ENCODE measurements around the gene CTRB2.
"Not testable (repeated sequence)": the region's sequence is repeated elsewhere in the genome, so short reads cannot be mapped to it uniquely, and the experiment has no call there.

CTRB2 gene

DNA sequence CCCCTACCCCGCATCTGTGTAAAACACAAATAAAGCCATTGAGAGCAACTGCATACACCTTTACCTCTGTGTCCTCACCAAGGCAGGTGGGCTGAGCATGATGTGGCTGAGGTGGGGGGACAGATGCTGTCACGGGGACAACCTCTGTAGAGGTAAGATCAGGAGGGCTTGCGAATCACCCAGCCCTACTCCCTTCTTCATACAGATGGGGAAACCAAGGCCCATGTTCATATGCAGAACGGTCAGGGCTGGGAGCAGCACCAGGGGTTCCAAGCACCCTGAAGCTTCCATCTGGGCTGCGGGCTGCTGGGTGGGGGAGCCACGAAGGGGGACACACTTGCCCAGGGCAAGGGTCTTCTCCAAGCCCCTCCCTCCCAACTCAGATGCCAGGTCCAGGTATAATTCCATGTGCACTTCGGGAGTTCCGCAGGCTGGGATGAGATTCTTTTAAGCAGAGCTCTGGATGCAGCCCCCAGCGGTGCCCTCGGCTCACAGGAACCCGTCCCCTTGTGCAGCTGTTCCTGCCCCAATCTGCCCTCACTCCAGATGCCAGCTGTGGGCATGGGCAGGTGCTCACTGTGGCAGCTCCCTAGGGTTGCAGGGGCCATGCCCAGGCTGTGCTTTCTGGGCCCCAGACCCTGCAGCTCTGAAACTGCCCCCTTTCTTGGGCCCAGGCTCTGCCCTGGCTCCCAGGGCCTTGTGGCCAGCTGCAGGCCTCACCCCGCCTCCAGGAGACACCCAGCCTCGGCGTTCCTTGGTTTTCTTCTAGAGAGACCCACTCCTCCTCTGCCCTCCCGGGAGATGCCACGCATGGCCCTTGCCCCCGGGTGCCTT, 21.4 kb upstream of the CTRB2 start:
- DNase-seq = no peak

DNA sequence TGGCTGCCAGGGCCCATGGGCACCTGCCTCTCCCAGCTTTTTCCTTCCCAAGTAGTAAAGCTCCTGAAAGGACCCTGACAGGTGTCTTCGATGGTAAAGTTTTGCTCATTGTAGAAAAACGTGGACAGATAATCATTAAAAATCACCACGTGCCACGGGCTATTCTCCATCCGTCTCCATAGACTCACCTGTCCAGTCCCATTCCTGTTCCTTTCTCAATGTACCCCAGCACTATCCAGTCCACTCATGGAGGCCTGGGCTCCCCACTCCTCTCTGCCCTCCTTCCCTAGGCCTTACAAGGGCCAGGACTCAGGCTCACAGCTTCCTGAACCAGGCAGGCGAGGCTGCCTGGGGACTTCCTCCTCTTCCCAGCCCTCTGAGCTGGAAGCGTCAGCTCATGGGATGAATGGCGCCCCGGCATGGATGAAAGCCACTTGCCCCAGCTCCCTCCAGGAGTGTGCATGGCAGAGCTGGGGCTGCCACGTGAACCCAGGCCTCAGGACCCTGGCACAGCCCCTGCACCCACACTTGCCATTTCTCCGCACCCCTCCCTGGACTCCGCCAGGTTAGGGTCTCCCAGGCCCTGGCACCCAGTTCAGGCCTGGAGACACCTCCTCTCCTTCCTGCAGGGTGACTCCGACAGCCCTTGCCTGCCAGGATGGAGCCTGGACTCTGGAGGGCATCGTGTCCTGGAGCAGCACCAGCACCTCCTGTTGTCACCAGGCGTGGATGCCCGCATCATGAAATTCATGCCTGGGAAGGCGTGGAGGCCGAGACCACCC, 20.6 kb upstream of the CTRB2 start:
- no peak for DNase-seq

DNA sequence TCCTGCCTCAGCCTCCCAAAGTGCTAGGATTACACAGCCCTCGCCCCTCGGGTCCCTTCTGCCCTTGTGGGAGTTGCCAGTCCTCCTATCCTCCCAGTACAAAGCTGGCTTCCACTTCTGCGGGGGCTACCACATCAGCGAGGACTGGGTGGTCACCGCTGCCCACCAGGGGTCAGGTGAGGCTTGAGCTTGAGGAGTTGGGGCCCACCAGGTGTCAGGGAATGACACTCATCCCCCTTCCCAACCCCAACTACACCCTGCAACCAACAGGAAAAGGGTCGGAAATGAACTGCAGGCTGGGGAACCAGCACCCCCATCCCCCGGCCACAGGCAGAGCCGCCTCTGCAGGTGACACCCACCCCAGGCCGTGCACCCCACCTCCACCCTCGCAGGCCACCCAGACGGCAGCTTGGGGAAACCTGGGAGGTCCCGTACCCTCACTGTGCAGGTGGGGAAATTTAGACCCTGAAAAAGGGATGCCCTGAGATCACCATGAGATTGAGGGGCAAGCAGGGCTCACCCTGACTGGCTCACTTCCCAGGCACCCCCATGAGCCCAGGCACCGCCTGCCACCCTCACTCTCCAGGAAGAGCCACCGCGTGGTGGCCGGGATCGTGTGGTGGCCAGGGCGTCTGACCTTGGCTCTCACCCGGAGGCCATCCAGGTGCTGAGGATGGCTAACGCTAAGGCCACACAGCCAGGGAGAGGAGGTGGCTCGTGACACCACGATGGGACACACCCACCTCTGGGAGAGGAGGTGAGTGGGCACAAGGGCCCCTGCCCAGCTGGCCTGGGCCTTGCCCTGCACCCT, 19.8 kb upstream of the CTRB2 start:
- DNase-seq = no peak

DNA sequence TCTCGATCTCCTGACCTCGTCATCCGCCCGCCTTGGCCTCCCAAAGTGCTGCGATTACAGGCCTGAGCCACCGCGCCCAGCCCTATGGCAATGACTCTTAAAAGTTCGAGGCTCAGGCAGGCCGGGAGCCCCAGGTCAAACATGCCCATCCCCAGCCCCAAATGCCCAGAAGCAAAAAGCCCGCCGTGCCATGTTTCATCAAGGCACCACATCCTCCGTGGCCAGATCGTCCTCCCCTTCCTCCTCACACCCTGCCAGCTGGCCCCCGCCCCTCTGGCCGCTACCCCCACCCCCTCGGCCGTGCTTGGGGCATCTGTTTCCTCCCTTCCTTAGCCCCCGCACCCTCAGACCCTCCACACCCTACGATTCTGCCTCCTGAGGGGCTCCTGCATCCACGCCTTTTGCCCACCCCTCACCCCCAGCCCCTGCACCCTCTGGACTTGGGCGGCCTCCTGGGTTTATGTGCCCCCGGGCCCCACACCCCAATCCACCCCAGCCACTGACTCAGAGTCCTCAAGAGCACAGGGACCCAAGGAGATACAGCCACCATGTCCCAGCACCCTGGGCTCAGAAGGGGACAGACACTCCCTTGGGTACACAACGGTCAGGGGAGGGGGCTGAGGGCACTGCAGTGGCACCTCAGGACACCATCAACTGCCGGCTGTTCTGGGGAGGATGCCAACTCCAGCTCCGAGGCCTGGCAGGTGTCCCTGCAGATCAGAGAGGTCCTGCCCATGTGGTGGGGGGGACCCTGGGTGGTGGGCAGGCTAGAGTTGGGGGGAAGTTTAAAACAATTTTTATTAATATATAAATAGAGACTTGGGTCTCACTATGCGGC, 18.9 kb upstream of the CTRB2 start:
- DNase-seq = no peak

DNA sequence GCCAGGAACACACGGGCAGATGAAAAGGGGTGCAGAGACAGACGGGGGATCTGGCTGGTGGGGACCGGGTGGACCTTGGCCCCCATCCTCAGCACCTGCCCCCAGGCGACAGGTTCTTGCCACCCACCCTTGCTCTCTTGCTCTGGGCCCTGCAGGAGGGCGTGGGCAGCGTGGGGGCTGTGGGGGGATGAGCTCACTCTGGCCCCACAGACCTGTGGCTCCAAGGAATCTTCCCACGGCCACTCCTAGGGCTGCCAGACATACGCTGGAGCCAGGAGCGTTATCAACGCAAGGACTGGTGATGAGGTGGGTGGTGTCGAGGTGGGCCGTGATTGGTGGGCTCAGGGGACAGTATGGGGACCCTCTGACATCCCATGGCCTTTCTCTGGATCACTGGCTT, 18.1 kb upstream of the CTRB2 start:
- DNase-seq = no peak

DNA sequence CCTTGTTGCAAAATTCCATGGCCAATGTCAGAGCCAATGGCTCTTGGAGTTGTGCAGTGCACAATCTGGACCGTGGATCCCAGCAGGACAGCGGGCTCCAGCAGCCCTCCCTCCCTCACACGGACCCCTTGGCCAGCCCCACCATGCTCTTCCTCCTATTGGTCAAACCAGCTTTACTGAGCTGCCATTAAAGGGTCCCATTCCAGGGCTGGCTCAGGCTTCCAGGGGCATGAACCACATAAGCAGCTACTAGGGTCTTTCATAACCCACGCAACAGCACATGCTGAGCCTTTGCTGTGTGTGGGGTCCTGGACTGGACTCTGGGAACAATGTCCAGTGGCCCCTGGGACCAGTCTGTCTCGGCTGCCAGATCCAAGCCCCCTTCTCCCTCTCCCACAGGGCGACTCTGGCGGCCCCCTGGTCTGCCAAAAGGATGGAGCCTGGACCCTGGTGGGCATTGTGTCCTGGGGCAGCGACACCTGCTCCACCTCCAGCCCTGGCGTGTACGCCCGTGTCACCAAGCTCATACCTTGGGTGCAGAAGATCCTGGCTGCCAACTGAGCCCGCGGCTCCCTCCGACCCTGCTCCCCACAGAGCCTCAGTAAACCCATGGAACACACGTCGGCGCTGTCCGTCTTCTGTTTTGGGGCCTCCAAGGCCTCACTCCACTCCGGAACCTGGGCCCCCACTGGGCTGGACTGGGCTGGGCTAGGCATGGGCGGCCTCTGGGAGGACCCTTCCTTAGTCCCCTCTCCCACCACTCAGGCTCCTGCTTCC, 17.5 kb upstream of the CTRB2 start:
- DNase-seq = no peak

DNA sequence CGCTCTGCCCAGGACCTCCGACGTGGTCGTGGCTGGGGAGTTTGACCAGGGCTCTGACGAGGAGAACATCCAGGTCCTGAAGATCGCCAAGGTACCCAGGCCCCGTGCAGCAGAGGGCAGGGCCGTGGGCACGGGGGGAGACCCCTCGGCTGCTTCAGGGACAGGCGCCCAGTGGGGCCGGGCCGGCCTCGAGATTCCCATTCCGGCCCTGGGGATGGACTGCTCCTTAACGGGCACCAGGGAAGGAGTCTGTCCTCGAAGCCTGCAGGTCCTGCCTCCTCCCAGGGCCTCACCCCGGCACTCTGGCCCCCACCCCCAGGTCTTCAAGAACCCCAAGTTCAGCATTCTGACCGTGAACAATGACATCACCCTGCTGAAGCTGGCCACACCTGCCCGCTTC, 16.2 kb upstream of the CTRB2 start:
- DNase-seq = not testable (repeated sequence)

DNA sequence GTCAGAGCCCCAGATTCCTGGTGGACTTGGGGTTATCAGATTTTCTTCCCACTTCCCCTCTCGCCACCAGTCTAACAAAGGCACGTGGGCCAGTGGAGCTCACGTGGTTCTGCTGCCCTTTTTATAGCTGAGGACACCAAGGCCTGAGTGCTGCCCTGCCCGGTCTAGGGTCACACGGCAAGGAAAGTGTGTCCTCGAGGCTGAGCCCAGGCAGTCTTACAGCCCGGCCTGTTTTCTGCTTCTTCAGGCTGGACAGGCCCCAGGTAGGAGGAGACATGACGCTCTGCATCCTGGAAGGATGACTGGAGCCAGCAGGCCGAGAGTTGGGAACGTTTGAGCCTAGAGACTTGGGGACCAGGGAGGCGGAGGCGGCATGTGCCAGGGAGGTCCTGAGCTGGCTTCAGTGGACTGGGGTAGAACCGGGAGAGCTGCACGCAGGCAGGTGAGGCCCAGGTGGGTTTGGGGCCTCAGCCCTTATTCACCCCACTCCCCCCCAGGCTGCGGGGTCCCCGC, 15.4 kb upstream of the CTRB2 start:
- DNase-seq = peak in 2 of 58 donors; percentile 8 to 12

DNA sequence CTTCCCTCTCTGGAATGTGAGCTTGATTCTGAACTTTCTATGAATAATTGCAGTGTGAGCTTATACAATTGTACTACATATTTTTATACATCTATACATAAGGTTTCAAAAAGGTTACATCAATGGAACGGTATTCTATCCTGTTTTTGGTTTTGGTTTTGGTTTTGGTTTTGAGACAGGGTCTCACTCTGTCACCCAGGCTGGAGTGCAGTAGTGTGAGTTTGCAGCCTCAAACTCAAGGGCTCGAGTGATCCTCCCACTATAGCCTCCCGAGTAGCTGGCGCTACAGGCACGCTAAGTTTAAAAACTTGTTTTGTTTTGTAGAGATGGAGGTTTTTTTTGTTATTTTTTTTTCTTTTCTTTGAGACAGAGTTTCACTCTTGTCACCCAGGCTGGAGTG, 12.9 kb upstream of the CTRB2 start:
- no peak for DNase-seq

DNA sequence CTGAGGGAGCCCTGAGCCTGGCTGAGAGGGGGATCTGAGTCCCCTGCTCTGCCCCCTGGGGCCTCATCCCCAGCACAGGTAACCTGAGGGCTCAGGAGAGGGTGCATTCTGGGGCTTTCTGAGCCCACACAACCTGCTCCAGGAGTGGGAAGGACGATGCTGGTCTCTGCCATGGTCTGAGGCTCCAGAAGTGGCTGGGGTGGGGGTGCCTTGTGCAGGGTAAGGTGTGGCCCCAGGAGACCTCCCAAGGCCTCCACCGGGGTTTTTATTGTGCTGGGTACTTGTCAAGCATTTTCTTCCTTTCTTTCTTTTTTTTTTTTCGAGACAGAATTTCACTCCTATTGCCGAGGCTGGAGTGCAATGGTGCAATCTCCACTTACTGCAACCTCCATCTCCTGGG, 12.1 kb upstream of the CTRB2 start:
- DNase-seq = no peak

DNA sequence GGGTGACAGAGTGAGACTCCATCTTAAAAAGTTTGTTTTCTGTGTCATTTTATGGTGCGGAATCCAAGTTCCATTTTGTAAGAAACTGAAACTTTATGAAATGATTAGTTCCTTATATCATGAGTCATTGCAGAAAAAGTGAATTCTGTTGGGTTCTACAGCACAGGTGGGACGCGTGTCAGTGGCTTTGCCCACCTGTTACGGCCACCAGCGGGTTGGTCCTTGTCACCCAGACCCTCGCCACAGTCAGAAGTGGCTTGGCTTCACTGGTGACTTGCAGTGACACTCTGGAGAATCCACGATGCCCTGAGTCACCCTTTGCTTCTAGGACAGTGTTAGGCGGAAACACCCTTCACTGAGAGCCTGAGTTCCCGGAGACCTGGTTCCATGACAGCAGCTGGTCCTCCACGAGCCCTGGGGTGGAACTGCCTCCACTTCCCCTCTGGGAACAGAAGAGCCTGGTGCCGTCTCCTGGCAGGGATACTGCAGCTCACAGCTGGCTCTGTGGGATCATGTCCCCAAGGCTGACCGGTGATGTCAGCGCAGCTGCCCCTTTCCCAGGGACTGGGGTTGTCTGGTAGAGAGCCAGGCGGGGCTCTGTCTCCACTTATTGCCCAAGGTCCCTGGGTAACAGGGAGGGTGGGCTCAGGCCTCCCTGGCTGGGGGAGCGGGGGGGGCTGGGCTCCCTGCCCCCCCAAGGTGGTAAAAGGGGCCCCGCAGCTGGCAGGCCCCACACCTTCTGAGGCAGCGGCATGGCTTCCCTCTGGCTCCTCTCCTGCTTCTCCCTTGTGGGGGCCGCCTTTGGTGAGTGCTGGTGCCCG, 11.5 kb upstream of the CTRB2 start, which contains the start of gene CTRB1:
Gene CTRB1, plus strand, starts transcription at position 733 of the 821 bp plus-strand sequence. Its CDS starts 20 bp downstream, at position 753.
- DNase-seq = peak in 33 of 58 donors; percentile 6 to 79 (median 40)

DNA sequence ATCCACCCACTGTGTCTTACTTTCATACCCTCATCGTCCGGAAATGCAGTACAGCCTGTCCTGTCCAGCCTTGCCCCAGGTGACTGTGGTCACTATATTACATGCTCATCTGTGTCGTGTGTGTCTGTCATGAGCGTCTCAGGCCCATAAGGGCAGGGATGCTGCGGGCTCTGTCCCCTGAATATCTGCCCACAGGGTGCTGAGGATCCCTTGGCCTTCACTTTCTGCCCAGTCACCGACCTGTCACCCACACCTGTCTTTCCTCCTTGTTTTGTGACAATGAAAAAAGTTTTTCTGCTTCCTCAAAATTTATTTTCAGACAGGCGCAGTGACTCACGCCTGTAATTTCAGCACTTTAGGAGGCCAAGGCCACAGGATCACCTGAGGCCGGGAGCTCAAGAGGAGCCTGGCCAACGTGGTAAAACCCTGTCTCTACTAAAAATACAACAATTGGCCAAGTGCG, 10.5 kb upstream of the CTRB2 start:
- no peak for DNase-seq

DNA sequence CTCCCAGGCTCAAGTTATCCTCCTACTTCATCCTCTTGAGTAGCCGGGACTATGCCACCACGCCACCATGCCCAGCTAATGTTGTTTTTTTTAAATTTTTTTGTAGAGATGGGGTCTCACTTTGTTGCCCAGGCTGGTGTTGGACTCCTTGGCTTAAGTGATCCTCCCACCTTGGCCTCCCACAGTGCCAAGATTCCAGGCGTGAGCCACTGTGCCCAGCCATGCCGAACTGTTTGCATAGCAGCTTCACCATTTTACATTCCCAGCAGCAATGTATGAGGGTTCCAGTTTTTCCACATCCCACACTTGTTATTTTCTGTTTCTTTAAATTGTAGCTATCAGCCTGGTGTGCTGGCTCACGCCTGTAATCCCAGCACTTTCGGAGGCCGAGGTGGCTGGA, 9.6 kb upstream of the CTRB2 start:
- no peak for DNase-seq

DNA sequence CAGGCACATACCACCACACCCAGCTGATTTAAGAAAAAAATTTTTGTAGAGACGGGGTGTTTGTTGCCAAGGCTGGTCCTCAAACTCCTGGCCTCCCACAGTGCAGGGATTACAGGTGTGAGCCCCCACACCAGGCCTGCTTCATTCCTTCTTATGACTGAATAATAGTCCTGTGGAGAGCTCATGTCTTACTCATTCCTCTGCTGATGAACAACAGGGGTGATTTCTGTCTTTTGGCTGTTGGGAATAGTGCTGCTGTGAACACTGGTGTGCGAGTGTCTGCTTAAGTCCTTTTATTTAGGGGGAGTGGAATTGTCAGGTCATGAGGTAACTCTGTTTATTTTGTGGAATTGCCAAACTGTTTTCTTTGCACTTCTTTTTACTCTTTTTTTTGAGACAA, 9.2 kb upstream of the CTRB2 start:
- DNase-seq = no peak

DNA sequence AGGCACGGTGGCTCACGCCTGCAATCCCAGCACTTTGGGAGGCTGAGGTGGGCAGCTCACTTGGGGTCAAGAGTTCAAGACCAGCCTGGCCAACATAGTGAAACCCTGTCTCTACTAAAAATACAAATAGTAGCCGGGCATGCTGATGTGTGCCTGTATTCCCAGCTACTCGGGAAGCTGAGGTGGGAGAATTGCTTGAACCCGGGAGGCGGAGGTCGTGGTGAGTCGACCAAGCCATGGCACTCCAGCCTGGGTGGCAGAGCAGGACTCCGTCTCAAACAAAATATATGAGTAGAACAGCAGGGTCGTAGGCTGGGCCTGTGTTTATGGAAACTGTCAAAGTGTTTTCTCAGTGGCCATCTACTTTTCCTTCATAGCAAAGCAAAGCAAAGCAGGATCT, 4.3 kb upstream of the CTRB2 start:
- not testable (repeated sequence) for DNase-seq

DNA sequence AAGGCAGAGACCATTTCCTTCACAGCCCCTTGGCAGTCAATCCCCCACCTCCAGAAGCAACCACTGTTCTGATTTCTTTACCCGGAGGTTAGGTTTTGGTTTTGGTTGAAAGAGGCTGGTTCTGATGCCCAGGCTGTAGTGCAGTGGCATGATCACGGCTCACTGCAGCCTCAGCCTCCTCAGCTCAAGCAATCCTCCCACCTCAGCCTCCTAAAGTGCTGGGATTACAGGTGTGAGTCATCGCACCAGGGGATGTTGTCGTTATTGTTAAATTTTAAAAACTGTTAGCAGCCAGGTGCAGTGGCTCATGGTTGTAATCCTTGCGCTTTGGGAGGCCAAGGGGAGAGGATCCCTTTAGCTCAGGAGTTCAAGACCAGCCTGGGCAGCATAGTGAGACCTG, 3.0 kb upstream of the CTRB2 start:
- DNase-seq = no peak

DNA sequence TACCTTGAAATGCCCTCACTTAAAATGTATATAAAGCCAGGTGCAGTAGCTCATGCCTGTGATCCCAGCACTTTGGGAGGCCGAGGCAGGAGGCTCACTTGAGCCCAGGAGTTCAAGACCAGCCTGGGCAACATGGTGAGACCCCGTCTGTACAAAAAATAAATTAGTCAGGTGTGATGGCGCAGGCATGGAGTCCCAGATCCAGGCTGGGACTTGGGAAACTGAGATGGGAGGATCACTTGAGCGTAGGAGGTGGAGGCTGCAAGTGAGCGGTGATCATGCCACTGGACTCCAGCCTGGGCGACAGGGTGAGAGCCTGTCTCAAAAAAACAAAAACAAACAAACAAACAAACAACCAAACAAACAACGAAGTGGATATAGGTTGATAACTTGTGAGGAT, 2.6 kb upstream of the CTRB2 start:
- not testable (repeated sequence) for DNase-seq

DNA sequence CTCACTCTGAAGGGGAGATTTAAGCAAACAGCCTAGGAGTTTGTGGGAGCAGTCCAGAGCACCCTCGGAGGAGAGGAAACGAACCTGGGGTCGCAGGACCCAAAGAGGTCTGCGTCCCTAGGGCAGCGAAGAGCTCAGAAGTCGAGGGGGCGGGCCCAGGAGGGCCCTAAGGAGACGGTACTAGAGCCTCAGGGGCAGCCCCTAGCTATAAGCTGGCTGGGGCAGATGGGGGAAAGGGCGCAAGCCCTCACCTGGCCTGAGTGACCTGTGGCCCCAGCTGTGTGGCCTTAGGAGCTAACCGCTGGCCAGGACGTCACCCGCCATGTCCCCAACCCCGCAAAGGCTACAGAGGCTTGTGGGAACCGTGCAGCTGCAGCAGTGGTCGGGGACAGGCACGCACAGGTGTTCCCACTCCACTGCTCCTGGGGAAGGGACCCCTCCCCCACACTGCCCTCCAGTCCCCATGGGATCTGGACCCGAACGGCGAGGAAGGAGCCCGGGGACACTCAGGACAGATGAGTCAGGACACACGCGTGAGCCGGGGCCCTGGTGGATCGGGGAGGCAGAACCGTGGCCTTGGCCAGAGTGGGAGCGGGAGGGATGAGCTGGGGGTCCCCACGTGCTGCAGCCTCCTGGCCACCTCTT, 2.0 kb upstream of the CTRB2 start:
- no peak for DNase-seq

Data from anterior cingulate cortex (tissue), 58 donors.